SK-N-SH treated with all-trans-retinoic acid at 6 μM for 48 hours (cell line): ENCODE data around the gene ARHGEF37.

Source experiments
- BACH2 ChIP-seq: fragments of 250-450 bp; sonication (Bioruptor Pico); IDR thresholded peaks from 2 replicates; pipeline ENCODE4 v1.9.0; 2021; ENCODE audit warnings: mild to moderate bottlenecking, borderline replicate concordance
- CREB5 ChIP-seq: fragments of 250-450 bp; sonication (Bioruptor Pico); IDR thresholded peaks from 2 replicates; pipeline ENCODE4 v1.5.1; 2020; ENCODE audit warnings: low read depth, mild to moderate bottlenecking, moderate library complexity
- CSDC2 ChIP-seq: fragments of 250-450 bp; sonication (Bioruptor Pico); IDR thresholded peaks from 2 replicates; pipeline ENCODE4 v1.5.0; 2020; ENCODE audit warnings: mild to moderate bottlenecking, moderate library complexity
- GLIS3 ChIP-seq: fragments of 250-450 bp; sonication (Bioruptor Pico); IDR thresholded peaks from 2 replicates; pipeline ENCODE4 v1.5.0; 2020; ENCODE audit warnings: mild to moderate bottlenecking, moderate library complexity
- PATZ1 ChIP-seq: fragments of 250-450 bp; sonication (Bioruptor Pico); IDR thresholded peaks from 2 replicates; pipeline ENCODE4 v1.8.0; 2020; ENCODE audit warnings: mild to moderate bottlenecking, moderate library complexity, borderline replicate concordance
- POU6F1 ChIP-seq: fragments of 250-450 bp; sonication (Bioruptor Pico); IDR thresholded peaks from 2 replicates; pipeline ENCODE4 v1.8.0; 2021; ENCODE audit warnings: low read depth, mild to moderate bottlenecking, moderate library complexity, borderline replicate concordance
- SNAI2 ChIP-seq: fragments of 250-450 bp; sonication (Bioruptor Pico); IDR thresholded peaks from 2 replicates; pipeline ENCODE4 v1.5.0; 2020; ENCODE audit warnings: mild to moderate bottlenecking, moderate library complexity
- TOX ChIP-seq: fragments of 250-450 bp; sonication (Bioruptor Pico); IDR thresholded peaks from 2 replicates; pipeline ENCODE4 v1.8.0; 2021; ENCODE audit warnings: mild to moderate bottlenecking, moderate library complexity, borderline replicate concordance
- ZC3H10 ChIP-seq: fragments of 250-450 bp; sonication (Bioruptor Pico); IDR thresholded peaks from 2 replicates; pipeline ENCODE4 v1.5.1; 2021; ENCODE audit warnings: mild to moderate bottlenecking, moderate library complexity
- ZNF8 ChIP-seq: fragments of 450-650 bp; formaldehyde crosslinking; IDR thresholded peaks from 2 replicates; pipeline ENCODE4 v1.5.0; 2020; ENCODE audit warnings: mild to moderate bottlenecking, moderate library complexity

- TF ChIP-seq POU6F1 (CRISPR knock-in tag) (no peak), ZC3H10 (CRISPR knock-in tag) (no peak), SNAI2 (CRISPR knock-in tag) (no peak), CSDC2 (CRISPR knock-in tag) (no peak), PATZ1 (no peak), GLIS3 (CRISPR knock-in tag) (no peak), BACH2 (CRISPR knock-in tag) (no peak), TOX (CRISPR knock-in tag) (no peak), CREB5 (CRISPR knock-in tag) (no peak), ZNF8 (CRISPR knock-in tag) (no peak)
Observed at GRCh38 chr5:149610589-149611255, 29.4 kb downstream of the ARHGEF37 start.
